Astrocyte of the hippocampus (primary cell): ENCODE results near the gene GMPPA.

Experiments used
- DNase-seq: peaks from one replicate; pipeline ENCODE4 v3.0.0; 2011; ENCODE audit warnings: low read depth, low spot score

The GMPPA gene

GRCh38 chr2:219498280-219499057, at the start of gene GMPPA:
Gene GMPPA (plus strand): TSS chr2:219498891. CDS start chr2:219499976, 1,085 bp downstream.
- peak; percentile 98 for DNase-seq

- DNase-seq = no peak
Observed at GRCh38 chr2:219449609-219450008, 49.1 kb upstream of the GMPPA start.

DNA sequence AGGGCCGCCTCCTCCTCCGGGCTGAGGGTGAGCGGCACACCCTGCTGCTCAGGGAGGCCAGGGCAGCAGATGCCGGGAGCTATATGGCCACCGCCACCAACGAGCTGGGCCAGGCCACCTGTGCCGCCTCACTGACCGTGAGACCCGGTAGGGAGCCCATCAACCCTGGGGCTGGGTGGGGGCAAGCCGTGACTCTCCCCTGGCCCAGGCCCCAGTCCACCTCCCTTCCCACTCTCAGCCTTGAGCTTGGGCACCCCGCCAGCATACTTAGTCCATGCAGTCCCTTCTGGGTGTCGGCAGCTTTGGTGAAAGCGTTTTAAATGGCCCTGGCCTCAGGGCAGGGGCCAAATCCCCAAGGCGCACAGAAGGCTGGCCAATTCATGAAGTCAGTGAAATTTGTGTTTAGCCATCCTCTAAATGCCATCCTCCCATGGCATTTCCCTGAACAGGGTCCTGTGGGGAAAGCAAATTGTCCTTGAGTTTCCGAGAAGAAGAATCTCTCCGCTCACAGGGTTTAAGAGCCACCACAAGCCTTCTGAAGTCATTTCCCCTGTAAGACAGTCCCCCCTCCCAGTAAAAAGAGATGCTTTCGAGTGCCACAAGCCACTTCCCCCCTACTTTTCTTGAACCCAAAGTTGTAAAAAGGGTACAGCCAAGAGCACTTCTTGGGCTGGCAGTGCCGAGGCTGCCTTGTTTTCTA, 46.9 kb upstream of the GMPPA start:
- peak; percentile 71 for DNase-seq

DNA sequence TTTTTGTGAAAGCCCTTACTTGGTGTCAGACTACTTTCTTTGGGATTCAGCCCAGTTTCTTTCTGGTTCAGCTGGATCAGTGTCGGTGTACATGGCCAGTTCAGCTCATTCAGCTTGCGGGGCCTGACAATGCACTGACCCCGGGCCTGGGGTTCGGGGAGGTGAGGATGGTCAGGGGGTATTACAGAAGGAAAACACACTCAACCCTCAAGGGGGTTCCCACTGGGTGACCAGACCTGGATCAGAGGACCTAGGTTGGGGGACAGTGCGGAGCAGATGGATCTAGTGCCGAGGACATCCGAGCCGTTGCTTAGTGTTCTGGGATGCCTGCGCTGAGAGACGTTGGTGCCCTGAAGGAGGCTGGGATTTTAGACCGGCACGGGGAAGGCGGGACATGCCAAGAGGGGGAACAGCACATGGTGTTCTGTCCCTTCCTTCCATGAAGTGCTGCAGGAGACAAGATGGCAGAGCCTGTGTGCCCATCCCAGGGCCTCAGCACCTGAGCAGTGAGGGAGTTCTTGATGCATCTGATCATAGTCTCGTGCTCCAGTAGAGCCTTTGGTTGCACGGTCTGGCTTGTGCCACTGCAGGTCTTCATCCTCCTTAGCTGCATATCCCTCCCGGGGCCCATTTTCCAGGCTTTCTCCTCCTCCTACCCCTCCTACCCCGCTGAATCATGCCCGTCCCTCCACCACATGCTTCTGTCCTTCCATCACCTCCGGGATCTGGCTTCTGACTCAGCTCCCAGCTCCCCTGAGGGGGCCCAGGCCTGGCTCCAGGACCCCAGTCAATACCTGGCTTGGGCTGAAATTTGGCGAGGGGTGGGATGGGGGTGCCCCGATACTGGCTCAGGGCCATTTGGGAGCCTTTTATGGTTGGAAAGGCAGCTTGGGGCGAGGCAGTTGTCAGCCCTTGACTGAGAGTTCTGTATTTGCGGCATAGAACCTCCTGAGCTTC, 46.1 kb upstream of the GMPPA start:
- peak; percentile 97 for DNase-seq

- peak; percentile 95 for DNase-seq
Observed at GRCh38 chr2:219453671-219454590, 44.8 kb upstream of the GMPPA start.

DNA sequence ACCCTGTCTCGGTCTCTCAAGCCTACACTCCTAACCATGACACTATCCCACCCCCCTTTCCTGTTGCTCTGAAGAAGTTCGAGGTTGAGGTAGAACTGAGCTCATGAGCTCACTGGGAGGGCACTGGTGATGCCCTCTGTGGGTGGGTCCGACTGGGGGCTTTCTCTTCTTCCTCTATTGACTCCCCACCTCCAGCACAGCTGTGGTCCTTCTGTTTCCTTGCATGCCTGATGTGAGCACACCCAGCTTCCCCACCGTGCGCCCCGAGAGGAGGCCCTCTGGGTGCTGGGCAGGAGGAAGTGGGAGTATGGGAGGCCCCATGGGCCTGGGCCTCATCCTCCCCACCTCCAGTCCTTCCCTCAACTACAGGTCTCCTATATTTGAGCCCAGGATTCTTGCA, 43.1 kb upstream of the GMPPA start:
- no peak for DNase-seq

DNA sequence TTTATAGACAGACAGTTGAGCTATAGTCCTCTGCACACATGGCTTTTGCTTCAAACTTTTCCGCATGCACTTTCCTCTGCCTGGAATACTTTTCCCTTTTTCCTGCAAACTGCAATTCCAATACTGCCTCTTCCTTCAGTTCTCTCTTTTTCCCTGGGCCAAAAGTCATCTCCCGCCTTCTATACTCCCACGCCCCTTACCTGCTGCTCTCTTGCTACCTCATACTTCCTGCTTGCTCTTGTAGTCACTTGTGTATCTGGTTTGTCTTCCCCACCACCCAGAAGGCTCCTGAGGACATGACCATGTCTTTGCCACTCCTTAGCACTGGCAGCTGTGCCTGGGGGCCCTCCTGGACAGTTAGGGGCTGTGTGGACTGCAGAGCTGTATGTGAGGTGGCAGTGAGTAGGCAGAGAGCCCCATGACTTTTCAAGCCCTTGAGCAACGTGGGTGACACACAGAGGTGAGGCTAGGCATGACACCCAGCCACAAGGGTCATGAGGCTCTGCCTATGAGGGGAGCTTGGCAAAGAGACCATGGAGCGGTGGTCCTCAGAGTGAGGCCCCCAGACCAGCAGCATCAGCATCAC, 40.8 kb upstream of the GMPPA start:
- DNase-seq = no peak

- DNase-seq = no peak
Observed at GRCh38 chr2:219458996-219459395, 39.7 kb upstream of the GMPPA start.

GRCh38 chr2:219459460-219460311, 39.0 kb upstream of the GMPPA start:
- DNase-seq = peak; percentile 79

GRCh38 chr2:219460424-219460926, 38.2 kb upstream of the GMPPA start:
- peak; percentile 97 for DNase-seq

GRCh38 chr2:219461047-219461514, 37.6 kb upstream of the GMPPA start:
- peak; percentile 76 for DNase-seq

DNA sequence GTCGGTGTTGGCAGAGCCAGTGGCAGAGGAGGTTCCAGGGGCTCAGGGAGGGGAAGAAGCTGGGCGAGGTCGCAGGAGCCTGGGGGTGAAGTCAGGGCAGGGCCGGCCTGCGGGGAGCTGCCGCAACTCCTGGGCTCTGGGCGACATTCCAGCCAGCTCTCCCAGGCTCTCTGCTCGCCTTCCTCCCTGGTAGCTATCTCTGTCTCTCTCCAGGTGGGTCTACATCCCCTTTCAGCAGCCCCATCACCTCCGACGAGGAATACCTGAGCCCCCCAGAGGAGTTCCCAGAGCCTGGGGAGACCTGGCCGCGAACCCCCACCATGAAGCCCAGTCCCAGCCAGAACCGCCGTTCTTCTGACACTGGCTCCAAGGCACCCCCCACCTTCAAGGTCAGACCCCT, 37.0 kb upstream of the GMPPA start:
- no peak for DNase-seq

DNA sequence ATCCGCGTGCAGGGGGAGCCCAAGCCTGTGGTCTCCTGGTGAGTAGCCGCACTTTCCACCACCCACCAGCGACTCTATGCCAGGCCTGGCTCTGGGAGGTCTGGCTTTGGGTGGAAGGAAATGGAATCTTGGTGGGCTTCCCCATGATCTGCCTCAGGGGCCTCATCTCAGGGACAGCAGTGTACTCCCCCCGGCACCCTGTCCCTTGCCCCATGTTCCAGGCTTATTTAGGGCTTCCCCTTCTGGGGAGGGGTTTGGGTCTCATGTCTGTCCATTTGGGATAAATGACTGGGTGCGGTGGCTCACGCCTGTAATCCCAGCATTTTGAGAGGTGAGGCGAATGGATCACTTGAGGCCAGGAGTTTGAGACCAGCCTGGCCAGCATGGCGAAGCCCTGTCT, 36.3 kb upstream of the GMPPA start:
- no peak for DNase-seq

DNA sequence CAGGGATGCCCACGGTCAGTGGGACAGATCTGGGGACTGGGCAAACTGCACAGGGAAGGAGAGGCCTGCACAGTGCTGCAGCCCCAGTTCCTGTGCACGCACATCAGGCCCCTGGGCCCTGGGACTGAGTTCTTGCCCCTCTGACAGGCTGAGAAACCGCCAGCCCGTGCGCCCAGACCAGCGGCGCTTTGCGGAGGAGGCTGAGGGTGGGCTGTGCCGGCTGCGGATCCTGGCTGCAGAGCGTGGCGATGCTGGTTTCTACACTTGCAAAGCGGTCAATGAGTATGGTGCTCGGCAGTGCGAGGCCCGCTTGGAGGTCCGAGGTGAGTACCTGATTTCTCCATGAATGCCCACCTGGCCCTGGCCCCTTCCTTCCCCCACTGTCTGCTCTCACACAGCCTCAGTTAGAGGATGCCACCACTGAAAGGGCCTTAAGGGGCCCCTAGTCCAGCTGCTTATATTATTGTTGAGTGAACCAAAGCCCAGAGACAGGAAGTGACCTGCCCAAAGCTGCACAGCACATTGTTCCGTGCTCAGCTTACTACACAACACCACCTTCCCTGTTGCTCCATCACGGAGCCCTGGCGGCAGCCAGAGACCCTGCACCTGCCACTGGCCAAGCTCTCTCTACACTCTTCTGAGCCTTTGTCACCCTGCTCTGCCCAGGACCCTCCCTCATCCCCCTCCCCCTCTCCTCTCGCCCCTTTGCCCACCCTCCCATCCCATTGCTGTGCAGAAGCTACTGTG, 34.2 kb upstream of the GMPPA start:
- no peak for DNase-seq

- DNase-seq = no peak
Observed at GRCh38 chr2:219465659-219466561, 32.8 kb upstream of the GMPPA start.

- no peak for DNase-seq
Observed at GRCh38 chr2:219466816-219467735, 31.6 kb upstream of the GMPPA start.
